NCI-H2107 treated with DMSO at 0.1 percent for 48 hours (cell line): ENCODE results near the gene CIAO2B.

Source experiments
- DNase-seq: peaks from one replicate; lab custom pipeline; 2025; ENCODE audit not compliant: unreplicated experiment; lab: John Stamatoyannopoulos, UW

The CIAO2B gene

DNA sequence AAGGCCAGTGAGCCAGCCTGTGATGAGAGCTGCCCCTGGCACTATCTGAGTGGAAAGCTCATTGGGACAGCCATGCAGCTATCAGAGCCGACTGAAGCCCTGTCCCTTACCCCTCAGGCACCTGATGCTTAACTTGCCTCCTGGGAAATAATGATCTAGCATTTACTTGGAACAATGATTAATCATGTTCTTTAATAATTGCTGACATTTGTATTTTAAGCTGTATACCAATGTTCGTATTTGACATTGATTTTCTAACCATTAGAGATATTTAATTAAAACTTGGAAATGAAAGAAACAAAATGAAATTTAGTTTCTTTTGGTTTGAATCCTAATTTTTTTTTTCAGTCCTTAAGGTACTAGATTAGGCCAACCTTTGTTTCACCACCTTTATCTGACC is 43.4 kb downstream of the CIAO2B start:
- no peak for DNase-seq

DNA sequence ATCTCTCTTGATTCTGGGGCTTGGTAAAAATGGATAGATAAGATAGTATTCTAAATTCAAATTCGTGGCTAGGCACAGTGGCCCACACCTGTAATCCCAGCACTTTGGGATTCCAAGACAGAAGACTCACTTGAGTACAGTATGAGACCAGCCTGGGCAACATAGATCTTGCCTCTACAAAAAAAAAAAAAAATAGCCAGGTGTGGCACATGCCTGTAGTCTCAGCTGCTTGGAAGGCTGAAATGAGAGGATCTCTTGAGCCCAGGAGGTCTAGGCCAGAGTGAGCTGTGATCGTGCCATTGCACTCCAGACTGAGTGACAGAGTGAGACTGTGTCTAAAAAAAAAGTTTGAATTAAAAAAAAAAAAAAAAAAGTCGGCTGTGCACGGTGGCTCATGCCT is 44.6 kb downstream of the CIAO2B start:
- no peak for DNase-seq

DNA sequence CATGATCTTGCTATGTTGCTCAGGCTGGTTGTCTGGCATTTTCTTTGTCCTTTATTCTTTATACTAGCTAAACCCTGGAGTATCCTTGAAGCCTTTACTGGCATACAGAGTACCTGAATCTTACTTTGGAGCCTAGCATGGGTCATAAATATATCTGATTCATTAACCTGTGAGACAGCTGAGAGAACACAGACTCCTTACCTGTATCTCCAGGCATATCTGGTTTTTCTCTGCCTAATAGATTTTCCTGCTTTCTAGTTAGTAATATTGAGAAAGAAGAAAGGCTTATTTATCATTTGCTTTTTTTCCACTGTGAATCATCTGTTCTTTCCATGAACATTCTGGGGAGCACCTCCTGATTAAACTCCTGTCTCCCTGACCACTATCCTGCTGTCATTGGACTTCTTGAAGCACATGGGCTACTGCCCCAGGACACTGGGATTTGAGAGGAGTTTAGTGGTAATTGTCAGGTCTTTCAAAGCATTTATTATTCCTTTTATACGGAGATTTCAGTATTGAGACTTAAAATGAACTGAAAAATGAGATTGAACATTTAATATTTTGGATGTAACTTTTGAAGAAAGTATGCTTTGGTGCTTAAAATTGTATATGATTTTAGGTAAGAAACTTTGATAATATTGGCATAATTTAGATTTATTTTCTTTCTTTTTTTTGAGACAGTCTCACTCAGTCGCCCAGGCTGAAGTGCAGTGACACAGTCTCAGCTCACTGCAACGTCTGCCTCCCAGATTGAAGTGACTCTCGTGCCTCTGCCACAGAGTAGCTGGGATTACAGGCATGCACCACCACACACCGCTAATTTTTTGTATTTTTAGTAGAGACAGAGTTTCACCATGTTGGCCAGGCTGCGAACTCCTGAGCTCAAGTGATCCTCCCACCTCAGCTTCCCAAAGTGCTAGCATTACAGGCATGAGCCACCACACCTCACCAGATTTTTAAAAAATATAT is 45.3 kb downstream of the CIAO2B start:
- no peak for DNase-seq

DNA sequence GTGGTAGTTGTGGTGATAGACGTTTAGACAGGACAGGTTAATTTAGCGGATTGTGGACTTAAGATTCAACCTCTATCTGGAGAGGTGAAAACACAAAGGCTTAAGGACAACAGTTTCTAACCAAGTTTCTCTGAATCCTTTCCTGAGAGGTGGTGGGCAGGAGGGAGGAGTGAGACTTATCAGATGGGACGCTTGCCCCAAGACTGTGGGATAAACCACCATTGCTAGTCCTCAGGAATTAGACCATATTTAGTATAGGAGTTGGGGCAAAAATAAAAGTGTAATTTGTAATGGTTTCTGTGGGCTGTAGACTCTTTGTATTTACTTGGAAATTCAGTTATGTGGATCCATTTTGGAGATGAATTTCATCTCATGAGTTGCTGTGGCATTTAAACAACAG is 47.3 kb downstream of the CIAO2B start:
- DNase-seq: no peak

DNA sequence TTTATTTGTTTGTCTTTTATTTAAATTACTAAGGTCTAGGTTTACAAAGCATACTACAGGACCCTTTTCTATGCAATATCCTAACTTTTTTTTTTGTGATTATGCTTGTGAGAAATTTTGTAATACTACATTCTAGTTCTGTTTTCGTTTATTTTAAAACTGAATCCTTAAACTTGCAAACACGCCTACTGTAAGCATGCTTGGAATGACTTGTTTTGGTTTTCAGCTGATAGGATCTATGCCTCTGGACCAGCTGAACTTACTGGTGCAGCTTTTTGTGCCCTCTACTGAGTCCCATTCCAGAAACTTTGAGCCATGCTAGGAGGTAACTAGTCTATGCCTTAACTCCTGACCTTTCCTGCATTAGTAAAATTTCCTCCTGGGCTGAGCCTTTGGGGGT is 47.9 kb downstream of the CIAO2B start:
- no peak for DNase-seq

DNA sequence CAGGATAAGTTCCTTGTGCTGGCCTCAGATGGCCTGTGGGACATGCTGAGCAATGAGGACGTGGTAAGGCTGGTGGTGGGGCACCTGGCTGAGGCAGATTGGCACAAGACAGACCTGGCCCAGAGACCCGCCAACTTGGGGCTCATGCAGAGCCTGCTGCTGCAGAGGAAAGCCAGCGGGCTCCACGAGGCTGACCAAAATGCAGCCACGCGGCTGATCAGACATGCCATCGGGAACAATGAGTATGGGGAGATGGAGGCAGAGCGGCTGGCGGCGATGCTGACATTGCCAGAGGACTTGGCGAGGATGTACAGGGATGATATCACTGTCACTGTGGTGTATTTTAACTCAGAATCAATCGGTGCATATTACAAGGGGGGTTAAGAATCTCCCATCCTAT is 48.7 kb downstream of the CIAO2B start:
- no peak for DNase-seq

DNA sequence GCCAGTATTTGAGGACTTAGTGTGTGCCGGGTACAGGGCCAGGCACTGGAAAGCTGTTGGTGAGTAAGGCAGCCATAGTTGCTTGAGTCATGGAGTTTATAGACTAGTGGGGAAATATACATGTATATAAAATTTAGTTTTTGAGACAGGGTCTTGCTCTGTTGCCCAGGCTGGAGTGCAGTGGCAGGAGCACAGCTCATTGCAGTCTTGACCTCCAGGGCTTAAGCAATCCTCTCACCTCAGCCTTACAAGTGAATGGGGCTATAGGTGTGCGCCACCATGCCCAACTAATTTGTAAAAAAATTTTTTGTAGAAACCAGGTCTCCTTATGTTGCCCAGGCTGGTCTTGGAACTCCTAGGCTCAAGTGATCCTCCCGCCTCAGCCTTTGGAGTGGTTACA is 51.5 kb downstream of the CIAO2B start:
- no peak for DNase-seq
